Measurements from ENCODE around the gene RPRD1A. TPM values are rescaled to one million over a fixed set of nuclear protein-coding genes. Genes with fewer than 3 reads are reported as not detected.

RPRD1A gene
- total and polyA plus RNA-seq, 9 of the 15 experiments (the other 6 are each of a cell fraction or from before 2014, with no cell fraction given), result 30.2 to 142 (median 66.0) TPM

GRCh38 chr18:36104749-36105148 lies 37.4 kb upstream of the RPRD1A start:
- in situ Hi-C loops (cut with MboI) (loop anchor here (5.0 kb wide), 1 partner anchor 178 kb away; no protein-coding TSS in a partner anchor), intact Hi-C loops (cut with micrococcal nuclease) (no loop called here)
- Histone ChIP-seq H3K27me3 (ENCODE audit: control insufficient read depth in 2 of 2, insufficient read depth in 2 of 2, low read length in 2 of 2) (0 out of 5 replicates have a peak, but pooled peaks cover 0 to 4% of the 10 kb centered on the region in 2 experiments), H3K9me1 (ENCODE audit: control insufficient read depth, insufficient read depth, low read length) (no peaks in the 10 kb centered on the region), H4K20me1 (replicated peaks; ENCODE audit: control insufficient read depth, insufficient read depth, low read length) (no peaks in the 10 kb centered on the region), H3K79me2 (ENCODE audit: control insufficient read depth, insufficient read depth, low read length) (no peaks in the 10 kb centered on the region), H3K36me3 (ENCODE audit: control insufficient read depth, insufficient read depth, low read length) (peaks cover 4% of the 10 kb centered on the region; the same call in 1 of the 3 replicates), H2AFZ (ENCODE audit: low read depth, low read length) (no peak overlapping the region), H3K4me2 (ENCODE audit: insufficient read depth, low read length) (no peak overlapping the region), H3K9ac (ENCODE audit: insufficient read depth in 1 of 2, low read depth in 2 of 2, low read length in 2 of 2) (no peak overlapping the region), H3K27ac (ENCODE audit: extremely low read depth, low read depth, low read length) (no peak overlapping the region), H3K9me3 (replicated peaks; ENCODE audit: control insufficient read depth, insufficient read depth, low read depth, low read length) (no peaks in the 10 kb centered on the region; the same call in 1 of the 2 replicates), H3K4me3 (no peak overlapping the region), H3K4me1 (replicated peaks in 1 of 2; ENCODE audit: control insufficient read depth in 2 of 2, insufficient read depth in 2 of 2, low read length in 2 of 2) (no peaks in the 10 kb centered on the region)
- FAIRE-seq (no peak), DNase-seq (ENCODE audit: extremely low read depth in 1 of 4, low spot score in 3 of 4) (no peak), ATAC-seq (no peak)
- TF ChIP-seq RERE (CRISPR knock-in tag; IDR thresholded peaks at IDR 0.05; ENCODE audit: borderline replicate concordance) (no peak), ZNF197 (CRISPR knock-in tag; IDR thresholded peaks at IDR 0.05; ENCODE audit: low read depth) (no peak), JUNB (CRISPR knock-in tag; conservative IDR thresholded peaks at IDR 0.05) (no peak), DACH1 (IDR thresholded peaks at IDR 0.05; ENCODE audit: partially characterized antibody) (peak; percentile 92), HNRNPUL1 (IDR thresholded peaks at IDR 0.05; ENCODE audit: low read length) (no peak), MECOM (CRISPR knock-in tag; IDR thresholded peaks at IDR 0.05) (no peak), ID3 (CRISPR knock-in tag; IDR thresholded peaks at IDR 0.05) (no peak), ID3 (tag; IDR thresholded peaks at IDR 0.05) (no peak), MAFF (IDR thresholded peaks at IDR 0.05; ENCODE audit: low read length) (no peak)
- CTCF ChIA-PET (ENCODE audit: low intra/inter-chr PET ratio), result no interaction called here
- POLR2A ChIA-PET, result interaction anchor here (0.9 to 2.2 kb wide), 3 partner anchors 9 to 19 kb away, joined by 3 to 5 read pairs (median 4); no protein-coding TSS in a partner anchor
- BruUV-seq (replicated peaks), result no TSS peak
- 14% methylated on average over 2 of the region's 2 CpGs for WGBS (ENCODE audit: insufficient coverage, low coverage, missing lambda C conversion rate)
